Choroid plexus epithelial cell (primary cell): ENCODE results near the gene AUTS2.

Experiments used
- DNase-seq: peaks from one replicate; pipeline ENCODE4 v3.0.0-alpha.2; 2010; ENCODE audit warnings: low read depth
- H3K4me3 ChIP-seq: 2 replicates; pipeline ENCODE4 v1.5.1; 2011; ENCODE audit warnings: low read depth, mild to moderate bottlenecking, control low read depth, low read length, moderate library complexity
- TF ChIP-seq, protein P1 (sequence below): conservative IDR thresholded peaks from 2 replicates; pipeline ENCODE4 v1.5.1; 2011; ENCODE audit warnings: low read depth, mild to moderate bottlenecking, control low read depth, inconsistent platforms, low read length, moderate library complexity

Gene AUTS2

GRCh38 chr7:69989551-69989950 is 391.3 kb downstream of the AUTS2 start:
- TF ChIP-seq, protein P1, sequence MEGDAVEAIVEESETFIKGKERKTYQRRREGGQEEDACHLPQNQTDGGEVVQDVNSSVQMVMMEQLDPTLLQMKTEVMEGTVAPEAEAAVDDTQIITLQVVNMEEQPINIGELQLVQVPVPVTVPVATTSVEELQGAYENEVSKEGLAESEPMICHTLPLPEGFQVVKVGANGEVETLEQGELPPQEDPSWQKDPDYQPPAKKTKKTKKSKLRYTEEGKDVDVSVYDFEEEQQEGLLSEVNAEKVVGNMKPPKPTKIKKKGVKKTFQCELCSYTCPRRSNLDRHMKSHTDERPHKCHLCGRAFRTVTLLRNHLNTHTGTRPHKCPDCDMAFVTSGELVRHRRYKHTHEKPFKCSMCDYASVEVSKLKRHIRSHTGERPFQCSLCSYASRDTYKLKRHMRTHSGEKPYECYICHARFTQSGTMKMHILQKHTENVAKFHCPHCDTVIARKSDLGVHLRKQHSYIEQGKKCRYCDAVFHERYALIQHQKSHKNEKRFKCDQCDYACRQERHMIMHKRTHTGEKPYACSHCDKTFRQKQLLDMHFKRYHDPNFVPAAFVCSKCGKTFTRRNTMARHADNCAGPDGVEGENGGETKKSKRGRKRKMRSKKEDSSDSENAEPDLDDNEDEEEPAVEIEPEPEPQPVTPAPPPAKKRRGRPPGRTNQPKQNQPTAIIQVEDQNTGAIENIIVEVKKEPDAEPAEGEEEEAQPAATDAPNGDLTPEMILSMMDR, result no peak
- H3K4me3 ChIP-seq, result no peak overlapping the region
- DNase-seq, result no peak

- no peak overlapping the region for H3K4me3 ChIP-seq
- no peak for DNase-seq
- TF ChIP-seq, protein P1, result no peak
Observed at GRCh38 chr7:69992938-69993337, 394.7 kb downstream of the AUTS2 start.

GRCh38 chr7:69994218-69994617 is 395.9 kb downstream of the AUTS2 start:
- TF ChIP-seq, protein P1, result no peak
- no peak overlapping the region for H3K4me3 ChIP-seq
- DNase-seq, result no peak

- no peak overlapping the region for H3K4me3 ChIP-seq
- TF ChIP-seq, protein P1, result no peak
- no peak for DNase-seq
Observed at GRCh38 chr7:69994886-69995542, 396.7 kb downstream of the AUTS2 start.

DNA sequence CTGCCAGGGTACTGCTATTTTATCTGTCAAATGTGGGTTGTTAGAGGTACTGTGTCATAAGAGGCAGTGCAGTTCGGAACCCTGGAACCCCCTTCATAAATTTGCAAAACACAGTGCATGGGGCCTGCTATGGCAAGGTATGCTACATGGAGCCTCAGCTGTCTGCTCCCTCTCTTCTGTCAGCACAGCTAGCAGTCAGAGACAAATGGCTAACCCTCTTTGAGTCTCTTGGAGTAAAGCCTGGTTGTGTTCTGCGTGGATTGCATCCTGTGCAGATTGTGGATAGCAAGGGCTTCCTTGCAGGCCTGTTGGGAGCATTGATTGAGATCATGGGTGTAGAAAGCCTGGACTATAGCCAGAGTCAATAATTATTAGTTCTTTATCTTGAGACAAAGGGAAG is 397.8 kb downstream of the AUTS2 start:
- no peak overlapping the region for H3K4me3 ChIP-seq
- TF ChIP-seq, protein P1, result no peak
- no peak for DNase-seq

DNA sequence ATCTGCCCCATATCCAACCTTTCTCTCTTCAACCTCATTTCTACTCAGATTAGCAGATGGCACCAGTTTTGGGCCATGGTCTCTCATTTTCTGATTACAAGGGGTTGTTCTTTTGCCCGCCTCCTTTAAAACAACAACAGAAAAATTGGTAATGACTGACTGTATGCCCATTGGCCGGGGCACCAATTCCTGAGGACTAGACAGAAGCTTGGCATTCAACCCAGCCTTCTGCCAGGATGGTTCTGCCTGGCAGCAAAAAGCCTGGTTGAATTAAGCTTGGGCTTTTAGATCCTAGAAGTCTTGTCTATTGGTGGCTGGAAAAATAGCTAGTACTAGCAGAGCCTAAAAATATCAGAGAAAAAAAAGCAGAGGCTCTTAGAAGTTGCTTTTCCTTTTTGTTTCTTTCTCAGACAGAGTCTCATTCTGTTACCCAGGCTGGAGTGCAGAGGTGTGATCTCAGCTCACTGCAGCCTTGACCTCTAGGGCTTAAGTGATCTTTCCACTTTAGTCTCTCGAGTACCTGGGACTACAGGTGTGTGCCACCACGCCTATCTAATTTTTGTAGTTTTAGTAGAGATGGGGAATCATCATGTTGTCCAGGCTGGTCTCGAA is 402.6 kb downstream of the AUTS2 start:
- DNase-seq, result no peak
- TF ChIP-seq, protein P1, result no peak

GRCh38 chr7:70005480-70005879 is 407.2 kb downstream of the AUTS2 start:
- TF ChIP-seq, protein P1, result no peak
- H3K4me3 ChIP-seq, result no peak overlapping the region
- DNase-seq, result no peak

More for the DNA sequence above, 402.6 kb downstream of the AUTS2 start:
- H3K4me3 ChIP-seq, result no peak overlapping the region
